HG03025 (cell line): ENCODE data around the gene SPECC1L.

Experiments used
- ATAC-seq: cut with Tn5 transposase; IDR thresholded peaks from one replicate; pipeline ENCODE4 v1.9.1; 2021; ENCODE audit warnings: mild to moderate bottlenecking, moderate library complexity; ENCODE audit not compliant: unreplicated experiment, low FRiP score

The SPECC1L gene

GRCh38 chr22:24424001-24424900 lies 153.6 kb downstream of the SPECC1L start:
- no peak for ATAC-seq

GRCh38 chr22:24424901-24425775 lies 154.5 kb downstream of the SPECC1L start:
- no peak for ATAC-seq

DNA sequence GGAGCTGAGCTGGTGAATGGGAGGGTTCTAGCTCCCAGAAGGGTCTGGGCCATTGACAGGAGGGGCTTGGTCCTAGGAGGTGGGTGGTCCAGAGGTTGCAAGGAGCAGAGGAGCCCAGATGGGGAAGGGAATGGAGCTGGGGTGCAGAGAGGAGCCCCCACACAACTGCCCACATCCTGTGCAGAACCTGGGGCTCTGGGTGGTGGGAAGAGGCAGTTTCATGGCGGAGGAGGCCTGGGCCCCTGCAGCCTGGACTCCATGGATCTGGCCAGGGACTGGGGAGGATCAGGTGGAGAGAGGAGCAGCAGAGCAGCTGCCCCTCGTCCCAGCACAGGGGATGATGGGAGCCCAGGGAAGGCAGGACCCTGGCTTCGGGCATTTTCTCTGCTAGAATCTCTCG lies 155.8 kb downstream of the SPECC1L start:
- ATAC-seq: no peak

DNA sequence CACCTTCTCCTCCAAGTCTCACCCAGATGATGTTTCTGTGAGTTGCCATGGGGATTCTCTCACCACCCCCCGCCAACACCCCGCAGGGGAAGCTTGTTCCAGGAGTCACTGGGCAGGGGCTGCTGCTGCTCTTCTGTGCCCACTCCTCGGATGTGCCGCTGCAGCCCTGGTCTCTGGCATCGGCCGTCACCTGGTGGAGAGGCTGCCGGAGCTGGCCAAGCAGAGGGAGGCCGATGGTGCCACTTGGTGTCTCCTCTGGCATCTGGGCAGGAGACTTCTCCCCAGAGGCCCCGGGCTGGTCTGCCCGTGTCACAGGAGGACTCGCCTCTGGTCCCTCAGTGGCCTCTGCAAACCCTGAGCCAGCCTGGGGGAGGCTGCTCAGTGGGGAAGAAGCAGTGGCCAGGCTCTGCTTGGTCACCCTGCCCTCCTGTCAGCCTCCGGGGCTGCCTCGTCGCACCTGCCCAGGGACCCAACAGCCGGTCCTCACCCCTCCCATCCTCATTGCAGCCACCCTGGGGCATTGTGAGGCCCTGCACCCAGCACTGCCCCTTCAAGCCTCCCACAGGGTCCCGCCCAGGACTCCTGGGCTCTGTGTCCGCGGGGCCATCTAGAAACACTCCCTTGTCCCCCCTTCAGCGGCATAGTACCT lies 156.3 kb downstream of the SPECC1L start:
- no peak for ATAC-seq

- ATAC-seq: no peak
These were observed 157.0 kb downstream of the SPECC1L start, which contains the start of gene ADORA2A for GRCh38 chr22:24427500-24428164. ADORA2A (plus strand) TSS chr22:24427599; CDS start chr22:24433405, 5,806 bp downstream.

DNA sequence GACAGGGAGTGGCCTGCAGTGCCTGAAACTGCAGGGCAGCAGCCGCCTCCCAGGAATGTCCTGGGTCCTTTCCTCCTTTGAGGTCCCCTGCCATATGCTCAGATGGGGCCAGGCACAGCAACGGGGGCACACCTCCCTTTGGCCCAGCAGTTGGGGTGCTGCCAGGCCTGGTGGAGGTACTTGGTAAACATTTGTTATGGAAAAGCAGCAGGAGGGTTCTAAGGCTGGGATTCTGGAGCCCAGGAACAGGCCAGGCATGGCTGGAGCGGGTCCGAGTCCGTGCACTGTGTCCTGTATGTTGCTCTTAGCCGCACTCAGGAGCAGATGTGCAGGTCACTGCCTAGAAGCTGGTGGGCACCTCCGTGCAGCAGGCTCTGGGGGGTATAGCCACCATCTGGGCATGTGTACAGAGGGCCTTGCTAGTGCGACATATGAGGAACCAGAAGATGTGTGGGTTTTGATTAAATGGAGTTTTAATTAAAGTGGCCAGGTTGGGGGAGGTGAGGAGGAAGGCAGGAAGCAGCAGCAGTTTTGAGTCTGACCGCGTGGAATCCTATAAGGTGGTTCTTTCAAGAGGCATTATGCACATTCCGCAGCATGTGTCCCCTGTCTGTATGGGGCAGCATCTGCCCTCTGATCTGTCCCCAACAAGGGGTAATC lies 158.2 kb downstream of the SPECC1L start:
- no peak for ATAC-seq

DNA sequence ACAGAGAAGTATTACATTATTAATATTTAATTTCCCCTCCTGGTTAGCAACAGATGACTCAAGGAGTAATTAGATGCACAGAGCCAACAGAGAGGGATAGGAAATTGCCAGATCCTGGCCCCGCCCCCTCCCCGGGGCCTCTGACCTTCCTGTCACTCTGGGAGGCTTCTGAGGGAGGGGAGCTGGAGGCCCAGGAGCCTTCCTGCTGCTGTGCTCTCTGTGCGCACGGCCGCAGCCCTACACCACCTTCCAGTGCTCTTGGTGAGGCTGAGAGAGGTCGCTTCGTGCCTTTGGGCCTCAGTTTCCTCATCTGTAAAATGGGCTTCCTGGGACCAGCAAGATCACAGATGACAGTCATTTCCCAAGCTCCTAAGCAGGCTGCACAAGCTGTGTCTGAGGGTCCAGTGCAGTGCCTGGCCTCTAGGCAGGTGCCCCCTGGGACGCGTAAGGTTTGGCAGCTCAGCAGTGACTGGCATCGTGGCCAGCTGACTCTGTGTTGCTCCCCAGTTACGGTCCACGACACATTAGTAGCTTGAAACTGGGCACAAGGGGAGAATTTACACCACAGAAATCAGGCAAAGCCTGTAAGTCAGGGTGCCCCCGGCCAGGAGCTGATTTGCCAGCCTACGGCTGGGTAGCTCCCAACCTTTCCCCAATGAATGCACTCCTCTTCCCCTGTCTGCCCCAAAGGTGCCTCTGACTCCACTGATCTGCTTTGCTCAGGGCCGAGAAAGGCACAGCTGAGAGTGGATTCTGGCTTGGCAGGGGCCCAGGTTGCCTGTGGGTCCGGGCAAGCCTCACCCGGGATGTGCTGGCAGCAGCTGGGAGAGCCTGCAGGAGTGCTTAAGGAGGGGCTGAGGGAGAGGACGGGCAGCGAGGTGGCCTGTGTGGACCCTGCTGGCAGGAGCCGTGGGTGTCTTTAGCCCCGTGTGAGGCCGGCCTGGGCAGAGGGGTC lies 159.1 kb downstream of the SPECC1L start:
- ATAC-seq: no peak

DNA sequence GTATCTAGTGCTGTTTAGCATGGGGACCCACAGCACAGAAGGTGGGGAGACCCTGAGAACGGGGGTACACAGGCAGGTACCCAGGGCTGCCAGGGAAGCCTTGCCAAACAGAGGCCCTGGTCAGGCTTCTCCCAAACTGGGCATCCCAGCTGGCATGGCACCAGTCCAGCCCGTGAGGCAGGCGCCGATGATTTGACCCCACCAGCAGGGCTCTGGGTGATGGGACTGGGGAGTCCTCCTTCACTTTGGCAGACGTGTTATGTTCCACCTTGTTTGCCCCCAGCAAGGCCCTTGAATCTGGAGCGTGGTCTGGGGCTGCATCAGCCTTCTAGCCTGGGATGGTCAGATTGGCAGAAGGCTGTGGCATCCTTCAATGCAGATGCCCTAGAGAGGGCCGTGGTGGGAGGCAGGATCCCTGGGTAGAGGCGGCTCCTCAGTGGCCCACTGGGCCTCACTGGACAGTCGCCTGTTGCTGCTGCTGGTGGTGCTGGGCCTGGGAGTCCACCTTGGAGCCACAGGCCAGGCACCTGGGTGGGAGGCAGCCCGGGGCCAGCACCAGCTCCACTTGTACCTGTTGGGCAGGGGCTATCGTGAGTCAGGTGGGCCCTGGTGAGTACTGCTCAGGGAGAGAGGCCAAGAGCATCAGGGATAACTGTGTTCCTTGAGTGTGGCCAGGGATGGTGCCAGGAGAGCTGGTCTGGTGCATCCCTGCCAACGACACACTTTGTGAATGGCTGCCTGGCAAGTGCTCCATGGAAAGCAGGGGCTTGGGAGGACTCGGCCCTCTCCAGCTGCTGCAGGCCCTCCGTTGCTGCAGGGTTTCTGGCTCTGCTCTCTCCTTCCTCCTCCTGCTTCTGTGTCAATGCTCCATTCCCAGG lies 160.0 kb downstream of the SPECC1L start:
- ATAC-seq: no peak

DNA sequence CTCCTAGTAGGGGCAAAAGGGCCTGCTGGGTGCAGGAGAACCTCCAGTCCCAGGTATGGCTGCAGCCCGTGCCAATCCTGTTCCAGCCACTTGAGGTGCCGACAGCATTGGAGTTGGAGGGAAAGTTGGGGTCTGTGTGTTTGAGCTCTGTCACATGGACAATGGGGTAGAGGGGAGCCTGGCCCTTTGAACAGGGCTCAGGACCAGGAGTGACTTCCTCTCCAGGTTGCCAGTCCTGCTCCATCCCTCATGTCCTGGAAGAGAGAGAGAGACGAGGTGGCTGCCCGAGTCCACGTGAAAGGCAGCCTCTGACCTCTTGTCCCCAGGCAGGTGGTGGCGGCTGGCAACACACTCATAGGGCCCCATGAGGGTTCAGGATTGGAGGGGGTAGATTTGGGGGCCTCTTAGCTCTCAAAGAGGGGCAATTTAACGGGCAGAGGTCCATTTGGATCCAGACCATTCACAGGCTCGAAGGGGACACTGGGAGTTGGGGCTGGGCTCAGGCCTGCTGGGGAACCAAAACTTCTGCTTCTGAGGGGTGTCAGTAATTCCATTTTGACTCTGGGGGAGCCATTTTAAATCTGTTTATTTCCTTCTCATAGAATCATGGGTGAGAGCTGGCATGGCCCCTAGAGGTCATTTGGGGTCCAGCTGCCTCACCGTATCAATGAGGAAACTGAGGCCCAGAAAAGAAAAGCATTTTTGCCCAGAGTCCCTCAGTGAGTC lies 160.8 kb downstream of the SPECC1L start:
- ATAC-seq: no peak

DNA sequence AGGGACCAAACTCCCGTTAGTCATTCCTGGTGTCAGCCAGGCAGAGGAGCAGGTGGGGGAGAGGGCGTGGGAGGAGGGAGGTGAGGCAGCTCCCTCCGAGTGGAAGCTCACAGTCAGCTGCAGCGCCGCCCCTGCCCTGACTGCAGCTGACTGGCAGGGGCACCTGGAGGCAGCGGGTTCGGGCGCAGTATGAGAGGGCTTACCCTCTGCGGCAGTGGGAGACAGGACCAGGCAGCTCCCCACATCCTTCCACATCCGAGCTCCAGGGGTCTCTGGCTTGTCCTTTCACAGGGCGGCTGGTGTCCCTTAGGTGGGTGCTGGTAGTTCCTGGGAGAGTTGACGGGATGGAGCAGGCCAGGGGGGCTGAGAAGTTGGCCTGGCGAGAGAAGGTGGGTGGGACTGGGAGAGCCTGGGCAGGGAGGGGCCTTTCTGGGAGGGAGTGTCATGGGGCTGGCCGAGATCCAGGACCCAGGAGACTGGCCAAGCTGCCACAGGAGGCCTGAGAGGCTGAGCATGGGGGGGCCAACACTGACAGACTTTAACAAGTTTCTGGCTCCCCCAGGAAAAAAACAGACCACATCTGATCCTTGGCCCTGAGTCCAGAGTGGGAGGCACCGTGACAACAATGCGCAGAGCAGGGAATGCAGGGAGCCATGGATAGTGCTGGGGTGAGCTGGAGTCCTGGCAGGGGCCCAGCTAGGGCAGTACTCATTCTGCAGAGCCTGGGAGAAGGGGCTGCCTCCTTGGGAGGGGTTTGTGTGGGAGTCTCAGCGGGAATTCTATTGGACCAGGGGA lies 161.6 kb downstream of the SPECC1L start:
- no peak for ATAC-seq

GRCh38 chr22:24433001-24433827 lies 162.6 kb downstream of the SPECC1L start:
- no peak for ATAC-seq

DNA sequence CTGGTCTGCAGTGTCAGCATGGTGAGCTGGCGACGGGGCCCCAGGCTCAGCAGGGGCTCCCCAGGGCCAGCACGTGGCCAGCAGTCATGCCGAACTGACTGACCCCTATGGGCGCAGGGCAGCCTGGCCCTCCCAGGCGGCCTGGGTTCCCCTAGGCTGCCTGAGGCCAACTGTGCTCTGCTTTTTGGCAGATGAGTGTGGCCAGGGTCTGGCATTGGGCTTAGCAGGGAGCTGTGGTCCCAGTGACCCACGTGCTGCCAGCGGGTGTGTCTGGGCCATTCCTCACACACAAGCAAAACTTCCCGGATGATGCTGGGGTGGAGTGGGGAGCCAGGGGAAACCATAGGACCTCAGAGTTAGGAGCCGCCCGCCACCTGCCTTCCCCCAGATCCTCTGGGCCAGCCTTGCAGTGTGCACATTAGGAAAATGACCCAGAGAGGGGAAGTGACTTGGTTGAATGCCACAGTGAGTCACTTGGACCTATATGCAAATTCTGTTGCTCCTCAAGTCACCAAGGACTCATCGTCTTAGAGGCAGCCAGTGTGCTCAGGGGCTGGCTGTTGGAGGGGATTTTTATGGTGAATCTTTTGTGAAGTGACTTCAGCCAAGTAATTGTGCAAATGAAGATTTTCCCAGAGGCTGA lies 163.3 kb downstream of the SPECC1L start:
- ATAC-seq: no peak

- no peak for ATAC-seq
These were observed 164.1 kb downstream of the SPECC1L start for GRCh38 chr22:24434471-24435322.

DNA sequence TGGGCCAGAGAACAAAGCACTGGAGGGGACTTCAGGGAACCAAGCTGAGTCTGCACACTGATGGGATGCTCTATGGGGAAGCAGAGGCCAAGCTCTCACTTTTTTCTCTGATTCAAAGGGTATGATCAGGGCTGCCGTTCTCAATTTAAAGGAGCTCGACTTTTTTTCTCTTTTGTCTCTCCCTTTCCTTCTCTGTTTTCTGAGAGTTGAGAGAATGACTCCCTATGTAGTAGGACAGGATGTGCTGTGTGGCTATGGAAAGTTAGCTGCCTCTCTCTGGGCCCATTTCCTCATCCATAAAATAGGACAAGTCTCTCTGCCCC lies 164.7 kb downstream of the SPECC1L start:
- no peak for ATAC-seq
